Posterior vena cava (tissue), 2 donors: ENCODE results near the gene CCR5AS.
A peak's percentile ranks its signal among the peaks of the same experiment; 100 is the strongest.
"Not testable (repeated sequence)": the region's sequence is repeated elsewhere in the genome, so short reads cannot be mapped to it uniquely, and the experiment has no call there.

ENCODE experiments used
- DNase-seq: peaks from one replicate; pipeline ENCODE4 v3.0.0-alpha.2; 2020; ENCODE audit warnings: low spot score
- intact Hi-C, 2 donors: fragments of 100-400 bp; cut with DNase I; formaldehyde crosslinking; loops; one replicate each; pipeline versions ENCODE4 v1.14.1 to v1.14.2; 2022 to 2023
- donor health status: DM: yes; HTN: yes; CAD: no.
- donor health status: DM: yes; HTN: yes; CAD: no.

Gene CCR5AS

GRCh38 chr3:46406788-46407611, at the start of gene CCR5AS, which contains the start of gene CCRL2:
TSS of gene CCR5AS (minus strand) at chr3:46407066.
TSS of gene CCRL2 (plus strand) at chr3:46407259. CDS start at chr3:46408080, 821 bp downstream.
- peak; percentile 87 for DNase-seq
- intact Hi-C loops, result no loop called here

DNA sequence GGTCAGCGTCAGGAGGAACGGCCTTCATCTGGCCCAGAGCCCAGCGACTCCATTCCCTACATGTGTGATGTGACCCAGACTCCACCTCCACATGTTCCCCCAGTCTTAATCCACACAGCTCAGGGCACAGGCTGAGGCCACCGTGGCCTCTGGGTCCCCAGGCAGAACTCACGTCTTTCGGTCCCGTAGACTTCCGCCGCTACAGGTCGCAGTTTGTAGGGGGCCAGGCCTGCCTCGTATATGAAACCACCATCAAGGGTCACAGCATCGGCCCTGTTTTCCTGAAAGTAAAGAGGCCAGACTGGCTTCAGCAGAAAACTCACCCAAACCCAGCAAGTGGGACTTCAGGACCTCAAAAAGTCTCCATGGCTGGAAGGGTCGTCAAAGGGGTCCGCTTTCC, 49.3 kb upstream of the CCR5AS start:
- DNase-seq, result no peak
- intact Hi-C loops, result no loop called here

DNA sequence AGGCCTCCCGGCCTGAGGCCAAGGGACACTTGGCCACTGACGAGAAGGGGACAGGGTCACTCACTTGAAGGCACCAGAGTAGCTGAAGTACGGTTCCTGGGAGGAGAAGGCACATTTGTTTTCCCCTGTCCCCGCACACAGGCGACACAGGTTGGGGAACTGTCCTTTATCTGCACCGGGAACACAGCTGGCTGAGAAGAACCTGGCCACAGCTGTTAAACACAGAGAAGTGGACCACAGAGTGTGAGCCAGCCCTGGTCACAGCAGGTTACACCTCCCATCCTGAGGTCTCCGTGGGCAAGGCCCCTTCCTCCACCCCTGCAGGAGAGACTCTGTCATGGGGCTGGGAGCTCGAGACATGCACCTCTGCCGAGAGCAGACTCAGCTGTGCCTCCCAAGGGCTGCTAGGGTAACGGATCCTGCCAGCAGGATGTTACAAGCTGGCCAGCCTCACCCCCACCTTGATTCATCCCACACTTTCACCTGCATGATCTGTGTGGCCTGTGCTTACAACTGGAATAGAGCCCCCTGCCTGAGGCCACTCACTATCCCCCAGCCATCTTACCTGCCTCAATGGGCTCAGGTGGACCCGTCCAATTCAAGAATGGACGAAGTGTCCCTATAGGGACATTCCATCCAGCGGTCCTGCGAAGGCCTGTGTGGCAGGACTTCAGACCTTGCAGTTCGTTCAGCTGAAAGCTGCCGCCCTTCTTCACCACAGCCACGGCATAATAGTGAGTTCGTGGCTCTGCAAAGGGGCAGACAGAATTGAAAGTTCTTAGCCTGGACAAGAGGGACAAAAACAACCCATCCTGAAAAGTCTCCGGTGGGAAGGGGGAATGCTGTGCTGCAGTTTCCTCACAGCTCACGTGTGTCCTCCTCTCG, 48.6 kb upstream of the CCR5AS start:
- DNase-seq, result no peak
- intact Hi-C loops, result no loop called here

- no peak for DNase-seq
- intact Hi-C loops, result loop anchor here in 1 of 2 donors (5.0 kb wide), 1 partner anchor 1127 kb away; no protein-coding TSS in a partner anchor
These were observed 47.7 kb upstream of the CCR5AS start for GRCh38 chr3:46454606-46455005.

- DNase-seq, result no peak
- intact Hi-C loops, result loop anchor here in 1 of 2 donors (5.0 kb wide), 1 partner anchor 1127 kb away; no protein-coding TSS in a partner anchor
These were observed 47.3 kb upstream of the CCR5AS start for GRCh38 chr3:46454209-46454595.

DNA sequence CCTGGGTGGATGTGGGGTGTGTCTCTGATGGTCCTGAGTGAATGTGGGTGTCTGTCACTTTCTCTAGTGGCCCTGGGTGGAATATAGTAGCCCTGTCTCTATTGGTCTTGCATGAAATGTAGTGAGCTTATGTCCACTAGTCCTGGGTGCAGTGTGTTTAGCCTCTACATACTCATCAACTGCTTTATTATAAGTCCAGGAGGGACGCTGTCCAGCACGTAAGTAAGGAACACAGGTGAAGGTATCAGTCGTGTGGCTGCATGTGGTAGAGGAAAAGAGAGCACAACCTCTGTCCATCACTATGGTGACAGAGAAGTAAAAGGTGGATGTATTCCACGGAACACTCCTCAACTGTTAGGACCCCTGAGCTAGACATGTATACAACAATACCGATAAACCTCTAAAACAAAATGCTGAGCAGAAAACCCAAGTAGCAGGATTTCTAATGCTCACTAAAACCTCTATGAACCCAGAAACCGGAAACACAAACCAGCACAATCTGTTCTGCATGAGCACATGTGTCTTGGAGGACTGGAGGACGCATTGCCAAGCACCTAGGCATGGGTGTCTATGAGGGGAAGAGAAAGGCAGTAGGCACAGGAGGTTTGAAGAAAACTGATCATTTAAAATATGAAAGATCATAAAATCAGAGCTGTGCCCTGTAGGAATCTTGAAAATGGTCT, 46.8 kb upstream of the CCR5AS start:
- intact Hi-C loops, result loop anchor here in 1 of 2 donors (5.0 kb wide), 1 partner anchor 1126 kb away; no protein-coding TSS in a partner anchor
- DNase-seq, result no peak

DNA sequence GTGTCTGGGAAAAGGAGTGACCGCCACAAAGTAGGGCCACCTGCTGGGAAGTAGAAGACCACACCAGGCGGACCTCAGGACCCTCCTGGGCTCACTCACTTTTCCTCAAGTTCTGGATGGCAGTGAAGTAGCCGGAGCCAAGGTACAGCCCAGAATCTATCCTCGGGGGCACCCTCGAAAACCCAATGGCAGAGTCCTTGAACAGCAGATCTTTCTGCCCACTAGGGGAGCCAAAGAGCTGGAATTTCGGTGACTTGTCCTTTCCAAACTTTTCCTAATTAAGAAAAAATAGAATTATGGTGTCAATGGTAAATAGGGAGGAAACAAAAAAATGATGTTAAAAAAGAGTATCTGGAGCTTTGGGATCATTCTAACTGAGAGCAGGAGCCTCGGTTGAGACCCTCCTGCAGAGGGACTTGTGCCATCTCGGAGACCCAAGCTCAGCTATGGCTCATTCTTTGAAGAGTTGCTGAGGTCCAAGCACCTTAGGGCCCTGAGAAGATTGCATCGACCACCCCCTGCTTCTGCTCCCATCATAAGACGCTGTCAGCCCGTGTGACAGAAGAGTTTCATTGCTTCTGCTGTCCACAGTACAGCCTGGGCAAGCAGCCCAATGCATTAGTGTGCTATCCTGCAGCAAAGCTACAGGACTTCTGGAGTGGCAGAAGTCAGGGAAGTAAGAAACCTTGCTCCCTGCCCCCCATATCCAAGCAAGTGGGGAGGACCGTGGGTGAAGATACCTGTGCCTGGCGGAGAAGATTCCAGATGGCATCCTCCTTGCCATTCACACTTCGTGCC, 43.1 kb upstream of the CCR5AS start:
- intact Hi-C loops, result loop anchor here in 1 of 2 donors (5.0 kb wide), 1 partner anchor 1123 kb away; no protein-coding TSS in a partner anchor
- DNase-seq, result no peak

DNA sequence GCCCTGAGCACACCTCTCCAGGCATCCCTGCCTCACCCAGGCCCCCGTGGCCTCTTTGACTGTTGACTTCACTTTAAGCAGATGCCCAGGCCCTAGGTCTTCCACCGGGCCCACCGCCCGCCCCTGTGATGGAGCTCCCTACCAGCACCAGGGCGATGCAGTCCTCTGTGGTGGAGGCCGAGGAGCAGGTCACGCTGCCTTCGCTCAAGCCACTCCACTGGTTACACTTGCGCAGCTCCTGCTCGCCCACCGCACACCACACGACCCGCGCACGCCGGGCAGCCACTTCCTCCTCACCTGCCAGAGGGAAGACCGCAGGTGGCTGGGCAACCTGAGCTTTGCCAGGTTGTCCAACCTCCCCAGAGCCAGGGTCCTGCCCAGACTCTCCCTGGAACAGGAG, 41.9 kb upstream of the CCR5AS start:
- no peak for DNase-seq
- intact Hi-C loops, result no loop called here

- DNase-seq, result no peak
- intact Hi-C loops, result no loop called here
These were observed 40.5 kb upstream of the CCR5AS start for GRCh38 chr3:46447228-46447985.

- intact Hi-C loops, result no loop called here
- DNase-seq, result no peak
These were observed 36.0 kb upstream of the CCR5AS start for GRCh38 chr3:46442576-46443530.

- intact Hi-C loops, result no loop called here
- DNase-seq, result no peak
These were observed 33.8 kb upstream of the CCR5AS start for GRCh38 chr3:46440531-46441294.

- no peak for DNase-seq
- intact Hi-C loops, result no loop called here
These were observed 32.0 kb upstream of the CCR5AS start for GRCh38 chr3:46438831-46439230.

GRCh38 chr3:46435081-46435726, 28.3 kb upstream of the CCR5AS start:
- intact Hi-C loops, result no loop called here
- DNase-seq, result no peak

GRCh38 chr3:46433841-46434240, 27.0 kb upstream of the CCR5AS start:
- no peak for DNase-seq
- intact Hi-C loops, result no loop called here

DNA sequence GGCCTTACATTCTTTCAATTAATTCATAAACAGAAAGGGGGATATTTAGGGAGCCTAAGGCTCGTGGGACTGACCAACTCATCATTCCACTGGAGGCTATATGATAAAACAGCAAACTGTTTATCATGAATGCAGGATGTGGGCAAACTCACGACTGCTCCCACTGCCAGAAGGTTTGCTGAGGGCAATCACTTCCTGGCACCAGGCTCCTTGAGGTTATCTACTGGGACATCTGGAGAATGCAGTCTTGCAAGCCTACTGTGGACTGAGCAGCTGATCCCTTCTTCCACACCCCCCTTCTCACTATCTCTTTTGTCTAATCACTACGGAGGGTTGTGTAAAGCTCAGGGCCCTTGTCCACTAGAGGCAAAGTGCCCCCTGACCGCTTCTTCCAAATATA, 26.3 kb upstream of the CCR5AS start:
- DNase-seq, intact Hi-C loops: not testable (repeated sequence)

DNA sequence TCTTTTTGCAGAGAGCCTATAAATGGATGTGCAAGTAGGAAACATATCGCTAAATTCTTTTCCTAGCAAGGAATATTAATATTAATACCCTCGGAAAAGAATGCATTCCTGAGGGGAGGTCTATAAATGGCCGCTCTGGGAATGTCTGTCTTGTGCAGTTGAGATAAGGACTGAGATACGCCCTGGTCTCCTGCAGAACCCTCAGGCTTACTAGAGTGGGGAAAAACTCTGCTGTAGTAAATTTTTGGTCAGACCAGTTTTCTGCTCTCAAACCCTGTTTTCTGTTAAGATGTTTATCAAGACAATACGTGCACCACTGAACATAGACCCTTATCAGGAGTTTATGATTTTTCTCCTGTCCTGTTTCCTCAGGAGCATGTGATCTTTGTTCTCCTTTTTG, 25.0 kb upstream of the CCR5AS start:
- intact Hi-C loops, DNase-seq: not testable (repeated sequence)
